Transverse colon (tissue), 4 donors: Measurements from ENCODE around the gene PDCL2. TPM values are rescaled to one million over a fixed set of nuclear protein-coding genes. Genes with fewer than 3 reads are reported as not detected.

Experiments
- DNase-seq: peaks from one replicate; pipeline ENCODE4 v3.0.0-alpha.2; 2019
- H3K27ac ChIP-seq, 4 donors: fragments of 200-600 bp; sonication (generic); 2 replicates each; pipeline ENCODE4 v1.5.1; 2016 to 2018; ENCODE audit warnings: inconsistent platforms in 4 of 4
- H3K27me3 ChIP-seq: fragments of 200-600 bp; sonication (generic); 2 replicates; pipeline ENCODE4 v1.5.1; 2017; ENCODE audit warnings: inconsistent platforms
- H3K36me3 ChIP-seq, 4 donors: fragments of 200-600 bp; sonication (generic); 2 replicates each; pipeline ENCODE4 v1.5.1; 2017 to 2019; ENCODE audit warnings: inconsistent platforms in 4 of 4
- H3K4me1 ChIP-seq, 4 donors: fragments of 200-600 bp; sonication (generic); 2 replicates each; pipeline ENCODE4 v1.5.1; 2017 to 2020; ENCODE audit warnings: inconsistent platforms in 4 of 4
- H3K4me3 ChIP-seq, 4 donors: fragments of 200-600 bp; sonication (generic); 1 replicate in 1 of 4; 2 replicates in 3 of 4; pipeline versions ENCODE4 v1.5.1 to v1.6.1; 2017 to 2019; ENCODE audit warnings: inconsistent platforms in 4 of 4
- H3K9me3 ChIP-seq, 2 donors: fragments of 200-600 bp; sonication (generic); 2 replicates each; pipeline ENCODE4 v1.5.1; 2017 to 2019; ENCODE audit warnings: inconsistent platforms in 2 of 2
- CTCF ChIP-seq, 5 experiments: fragments of 200-600 bp in 3 of 5; fragments of 450-650 bp in 2 of 5; sonication (generic) in 3 of 5; IDR thresholded peaks; 1 replicate in 2 of 5; 2 replicates in 3 of 5; pipeline ENCODE4 v1.5.1; 2016 to 2017; ENCODE audit warnings: antibody characterized with exemption in 5 of 5, inconsistent platforms in 3 of 5, mild to moderate bottlenecking in 2 of 5, moderate library complexity in 1 of 5
- EP300 ChIP-seq: sonication (generic); formaldehyde crosslinking; IDR thresholded peaks from one replicate; pipeline ENCODE4 v1.6.1; 2017; ENCODE audit warnings: antibody characterized with exemption, low read depth
- POLR2A ChIP-seq: fragments of 450-650 bp; IDR thresholded peaks from one replicate; pipeline ENCODE4 v1.6.1; 2016; ENCODE audit warnings: antibody characterized with exemption, mild to moderate bottlenecking, moderate library complexity
- POLR2AphosphoS5 ChIP-seq, 3 donors: sonication (generic); formaldehyde crosslinking; IDR thresholded peaks; one replicate each; pipeline ENCODE4 v1.6.1; 2016; ENCODE audit warnings: antibody characterized with exemption in 3 of 3
- WGBS, 2 donors: methylation state at CpG; one replicate each; pipeline ENCODE4 v1.1.5; 2018; ENCODE audit warnings: low coverage in 1 of 2; 5-methylcytosine and 5-hydroxymethylcytosine counted together
- in situ Hi-C, 4 donors: fragments of 200-750 bp; cut with MboI; loops; one replicate each; pipeline versions ENCODE4 v1.15.0 to v1.15.1; 2017; ENCODE audit warnings: low sequenced_read_pairs in 3 of 4, low pct_ligation_motif_present in 1 of 4, low pct_unique_long_range_greater_than_20kb in 1 of 4
- intact Hi-C: fragments of 100-400 bp; cut with DNase I; formaldehyde crosslinking; loops from one replicate; pipeline ENCODE4 v1.15.1; 2023; ENCODE audit warnings: low total_unique reads
- total RNA-seq, 4 donors: library from RNA; depleted of rRNA; stranded (reverse); fragments of >200 nt; gene quantifications; one replicate each; pipeline ENCODE4 v1.1.0, GENCODE V29; 2016

The PDCL2 gene
- total RNA-seq, 4 donors from 2014 or later: not detected

- Histone ChIP-seq H3K36me3 (no peaks in the 10 kb centered on the region), H3K4me1 (no peaks in the 10 kb centered on the region), H3K4me3 (no peak overlapping the region), H3K9me3 (peaks cover 13% of the 10 kb centered on the region in 2 donors), H3K27me3 (no peaks in the 10 kb centered on the region), H3K27ac (no peak overlapping the region)
- in situ Hi-C loops (no loop called here), intact Hi-C loops (no loop called here)
- no peak for DNase-seq
- TF ChIP-seq POLR2A (no peak), POLR2AphosphoS5 (IDR thresholded peaks at IDR 0.05) (no peak), CTCF (IDR thresholded peaks at IDR 0.05) (no peak), EP300 (no peak)
Observed at GRCh38 chr4:55578341-55579010, 13.6 kb downstream of the PDCL2 start.

GRCh38 chr4:55575513-55575912 is 16.5 kb downstream of the PDCL2 start:
- WGBS, 2 donors: 70 to 83% methylated on average over 1 of the region's 1 CpG
- H3K27ac ChIP-seq: no peak overlapping the region
- no peak for TF ChIP-seq POLR2AphosphoS5 (IDR thresholded peaks at IDR 0.05)
- TF ChIP-seq POLR2A: no peak
- TF ChIP-seq CTCF (IDR thresholded peaks at IDR 0.05): no peak
- no peak for TF ChIP-seq EP300

GRCh38 chr4:55574252-55574651 is 17.8 kb downstream of the PDCL2 start:
- DNase-seq: no peak
- Histone ChIP-seq H3K4me1 (no peaks in the 10 kb centered on the region), H3K9me3 (peaks cover 13% of the 10 kb centered on the region in 2 donors), H3K27me3 (no peaks in the 10 kb centered on the region), H3K36me3 (no peaks in the 10 kb centered on the region), H3K4me3 (no peak overlapping the region), H3K27ac (no peak overlapping the region)
- in situ Hi-C loops (no loop called here), intact Hi-C loops (no loop called here)
- TF ChIP-seq EP300 (no peak), POLR2A (no peak), CTCF (IDR thresholded peaks at IDR 0.05) (no peak), POLR2AphosphoS5 (IDR thresholded peaks at IDR 0.05) (no peak)
- WGBS, 2 donors: 58% methylated on average over 1 of the region's 1 CpG; no CpG with 5 or more reads in 1 of the 2 donors

More at GRCh38 chr4:55575513-55575912, 16.5 kb downstream of the PDCL2 start:
- DNase-seq: no peak
- no peaks in the 10 kb centered on the region for H3K27me3 ChIP-seq
- H3K9me3 ChIP-seq: peaks cover 13% of the 10 kb centered on the region in 2 donors
- H3K4me1 ChIP-seq: no peaks in the 10 kb centered on the region
- in situ Hi-C loops (no loop called here), intact Hi-C loops (no loop called here)
- H3K36me3 ChIP-seq: no peaks in the 10 kb centered on the region
- H3K4me3 ChIP-seq: no peak overlapping the region

- H3K27me3 ChIP-seq: no peaks in the 10 kb centered on the region
- 84 to 91% methylated on average over 3 of the region's 3 CpGs for WGBS, 2 donors
- intact Hi-C loops: no loop called here
- H3K9me3 ChIP-seq: peaks cover 13% of the 10 kb centered on the region in 2 donors
- in situ Hi-C loops: no loop called here
- DNase-seq: no peak
- H3K27ac ChIP-seq: no peak overlapping the region
- no peak for TF ChIP-seq EP300
- TF ChIP-seq CTCF (IDR thresholded peaks at IDR 0.05): no peak
- no peak for TF ChIP-seq POLR2A
- no peak for TF ChIP-seq POLR2AphosphoS5 (IDR thresholded peaks at IDR 0.05)
- H3K36me3 ChIP-seq: no peaks in the 10 kb centered on the region
- H3K4me3 ChIP-seq: no peak overlapping the region
- H3K4me1 ChIP-seq: no peaks in the 10 kb centered on the region
Observed at GRCh38 chr4:55571806-55572205, 20.2 kb downstream of the PDCL2 start.
